Tibial artery (tissue), 4 donors: ENCODE results near the gene VIPR1.
A peak's percentile ranks its signal among the peaks of the same experiment; 100 is the strongest.

Source experiments
- DNase-seq, 2 donors: peaks; one replicate each; pipeline ENCODE4 v3.0.0-alpha.2; 2019
- H3K27ac ChIP-seq, 2 donors: fragments of 200-600 bp; sonication (generic) in 1 of 2; 1 replicate in 1 of 2; 2 replicates in 1 of 2; pipeline ENCODE4 v1.5.1; 2018 to 2019; ENCODE audit warnings: mild to moderate bottlenecking in 1 of 2
- H3K27me3 ChIP-seq, 2 donors: fragments of 200-600 bp; sonication (generic) in 1 of 2; one replicate each; pipeline versions ENCODE4 v1.5.1 to v1.6.0; 2016 to 2019
- H3K36me3 ChIP-seq, 3 donors: fragments of 200-600 bp; sonication (generic) in 2 of 3; one replicate each; pipeline ENCODE4 v1.5.1; 2016 to 2019; ENCODE audit warnings: mild to moderate bottlenecking in 2 of 3
- H3K4me1 ChIP-seq, 4 donors: fragments of 200-600 bp; sonication (generic) in 2 of 4; 1 replicate in 3 of 4; 2 replicates in 1 of 4; pipeline ENCODE4 v1.5.1; 2016 to 2019
- H3K4me3 ChIP-seq, 2 donors: fragments of 200-600 bp; sonication (generic) in 1 of 2; 1 replicate in 1 of 2; 2 replicates in 1 of 2; pipeline ENCODE4 v1.5.1; 2018 to 2019; ENCODE audit warnings: mild to moderate bottlenecking in 2 of 2
- H3K9me3 ChIP-seq, 3 donors: fragments of 200-600 bp; sonication (generic) in 1 of 3; one replicate each; pipeline ENCODE4 v1.5.1; 2016 to 2019
- CTCF ChIP-seq, 2 experiments: fragments of 200-600 bp in 1 of 2; fragments of 450-650 bp in 1 of 2; IDR thresholded peaks; one replicate each; pipeline ENCODE4 v1.5.1; 2017 to 2019; ENCODE audit warnings: antibody characterized with exemption in 2 of 2, mild to moderate bottlenecking in 1 of 2, moderate library complexity in 1 of 2
- intact Hi-C: fragments of 100-400 bp; cut with DNase I; formaldehyde crosslinking; loops from one replicate; pipeline ENCODE4 v1.15.0; 2023; ENCODE audit warnings: low total_unique reads

The VIPR1 gene

DNA sequence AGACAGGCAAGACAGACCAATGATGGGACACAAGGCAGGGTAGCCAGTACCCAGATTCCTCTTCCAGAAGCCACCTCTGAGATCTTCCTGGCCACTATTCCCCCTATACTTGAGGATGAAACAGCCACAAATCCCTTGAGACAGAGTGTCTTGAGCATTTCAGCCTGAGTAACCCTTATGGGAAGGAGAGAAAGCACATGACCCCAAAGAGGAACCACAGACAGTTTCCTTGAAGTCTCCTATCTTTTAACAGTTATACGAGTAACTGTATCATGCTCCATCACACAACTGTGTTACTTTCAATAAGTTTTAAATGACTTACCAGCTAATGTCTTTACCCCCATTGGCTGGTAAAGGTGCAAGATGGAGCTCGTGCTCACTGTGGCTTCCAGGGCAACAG, 9.3 kb downstream of the VIPR1 start:
- H3K36me3 ChIP-seq = no peaks in the 10 kb centered on the region
- no peak for TF ChIP-seq CTCF (IDR thresholded peaks at IDR 0.05)
- DNase-seq = no peak
- peaks cover 4 to 70% (median 56%) of the 10 kb centered on the region in 4 donors for H3K4me1 ChIP-seq
- no peaks in the 10 kb centered on the region for H3K9me3 ChIP-seq
- intact Hi-C loops = no loop called here
- H3K27ac ChIP-seq = peak overlapping the region; percentile 83 to 92
- H3K27me3 ChIP-seq = no peaks in the 10 kb centered on the region
- no peak overlapping the region for H3K4me3 ChIP-seq

DNA sequence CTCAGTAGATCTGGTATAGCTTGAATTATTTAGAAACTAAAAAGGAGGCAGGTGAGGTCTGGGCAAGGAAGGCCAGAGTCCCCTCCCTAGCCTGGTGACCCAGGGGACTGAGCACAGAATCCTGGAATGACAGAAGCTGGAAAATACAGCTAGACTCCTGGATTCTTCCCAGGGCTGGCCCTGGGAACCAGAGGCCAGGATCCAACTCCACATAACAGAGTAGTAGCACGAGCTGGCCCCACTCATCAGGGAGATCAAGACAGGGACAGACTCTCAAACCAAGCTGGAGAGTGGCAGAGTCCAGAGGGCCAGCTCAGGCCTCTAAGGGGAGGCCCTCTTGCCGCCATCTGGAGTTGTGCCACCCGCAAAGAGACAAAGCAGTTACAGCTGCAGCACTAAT, 10.7 kb downstream of the VIPR1 start:
- Histone ChIP-seq H3K36me3 (no peaks in the 10 kb centered on the region), H3K4me1 (peaks cover 4 to 78% (median 63%) of the 10 kb centered on the region in 4 donors), H3K4me3 (no peak overlapping the region), H3K9me3 (no peaks in the 10 kb centered on the region), H3K27ac (peak overlapping the region; percentile 83 to 92), H3K27me3 (no peaks in the 10 kb centered on the region)
- intact Hi-C loops = no loop called here
- DNase-seq = peak in 1 of 2 donors; percentile 81
- TF ChIP-seq CTCF (IDR thresholded peaks at IDR 0.05) = no peak

- H3K4me1 ChIP-seq = peaks cover 4 to 78% (median 62%) of the 10 kb centered on the region in 4 donors
- H3K36me3 ChIP-seq = no peaks in the 10 kb centered on the region
- intact Hi-C loops = no loop called here
- no peaks in the 10 kb centered on the region for H3K9me3 ChIP-seq
- no peaks in the 10 kb centered on the region for H3K27me3 ChIP-seq
- H3K27ac ChIP-seq = peak overlapping the region; percentile 83 to 92
- DNase-seq = no peak
- no peak for TF ChIP-seq CTCF (IDR thresholded peaks at IDR 0.05)
- H3K4me3 ChIP-seq = no peak overlapping the region
Observed at GRCh38 chr3:42513521-42513920, 11.1 kb downstream of the VIPR1 start.

DNA sequence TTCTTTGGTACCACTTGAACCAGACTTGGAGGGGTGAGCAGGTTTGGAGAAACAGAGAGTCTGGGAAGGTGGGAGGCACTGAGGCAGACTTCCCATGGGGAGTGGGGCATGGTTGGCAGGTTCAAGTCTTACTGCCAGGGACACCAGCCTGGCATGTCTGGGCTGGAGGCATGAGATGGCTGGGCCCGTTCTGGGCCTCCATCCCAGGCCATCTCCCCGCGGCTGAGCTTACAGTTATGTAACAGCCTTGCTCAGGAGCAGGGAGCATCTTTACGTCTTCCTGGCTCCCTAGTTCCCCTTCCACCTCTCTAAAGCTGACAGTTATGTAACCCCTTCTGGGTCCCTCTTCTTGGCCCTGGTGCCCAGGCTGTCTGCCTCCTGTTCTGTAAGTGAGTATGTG, 12.4 kb downstream of the VIPR1 start:
- no peak for TF ChIP-seq CTCF (IDR thresholded peaks at IDR 0.05)
- intact Hi-C loops = no loop called here
- Histone ChIP-seq H3K4me3 (no peak overlapping the region), H3K27me3 (no peaks in the 10 kb centered on the region), H3K27ac (peak overlapping the region; percentile 83 to 92), H3K36me3 (peaks cover 0 to 5% (median 0%) of the 10 kb centered on the region in 3 donors), H3K9me3 (no peaks in the 10 kb centered on the region), H3K4me1 (peaks cover 4 to 77% (median 61%) of the 10 kb centered on the region in 4 donors)
- no peak for DNase-seq

DNA sequence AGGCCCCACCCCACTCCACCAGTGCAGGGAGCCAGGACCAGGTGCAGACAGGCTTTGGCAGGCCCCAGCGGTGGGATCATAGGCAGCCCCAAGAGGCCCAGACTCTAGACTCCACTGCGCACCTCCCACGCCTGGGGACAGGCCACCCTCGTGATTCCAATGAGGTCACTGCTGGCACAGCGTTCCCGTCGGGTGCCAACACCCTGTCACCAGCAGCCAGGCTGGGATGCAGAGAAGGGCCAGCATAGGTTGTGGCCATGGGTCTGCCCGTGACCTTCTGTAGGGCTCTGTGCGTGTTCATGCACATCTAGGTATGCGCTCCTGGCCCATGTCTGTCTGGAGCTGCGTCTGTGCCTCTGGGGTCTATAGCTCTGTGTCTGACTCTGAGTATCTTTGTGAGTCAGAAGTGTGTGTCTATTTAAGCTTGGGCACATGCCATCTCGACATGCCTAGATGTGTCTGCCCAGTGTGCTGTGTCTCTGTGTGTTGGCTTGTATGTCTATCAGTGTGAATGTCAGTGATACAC, 13.0 kb downstream of the VIPR1 start:
- peaks cover 4 to 71% (median 58%) of the 10 kb centered on the region in 4 donors for H3K4me1 ChIP-seq
- H3K9me3 ChIP-seq = no peaks in the 10 kb centered on the region
- intact Hi-C loops = no loop called here
- no peak for TF ChIP-seq CTCF (IDR thresholded peaks at IDR 0.05)
- peak; percentile 72 to 94 for DNase-seq
- peak overlapping the region; percentile 83 to 92 for H3K27ac ChIP-seq
- no peaks in the 10 kb centered on the region for H3K27me3 ChIP-seq
- peaks cover 0 to 11% (median 0%) of the 10 kb centered on the region in 3 donors for H3K36me3 ChIP-seq
- H3K4me3 ChIP-seq = no peak overlapping the region

DNA sequence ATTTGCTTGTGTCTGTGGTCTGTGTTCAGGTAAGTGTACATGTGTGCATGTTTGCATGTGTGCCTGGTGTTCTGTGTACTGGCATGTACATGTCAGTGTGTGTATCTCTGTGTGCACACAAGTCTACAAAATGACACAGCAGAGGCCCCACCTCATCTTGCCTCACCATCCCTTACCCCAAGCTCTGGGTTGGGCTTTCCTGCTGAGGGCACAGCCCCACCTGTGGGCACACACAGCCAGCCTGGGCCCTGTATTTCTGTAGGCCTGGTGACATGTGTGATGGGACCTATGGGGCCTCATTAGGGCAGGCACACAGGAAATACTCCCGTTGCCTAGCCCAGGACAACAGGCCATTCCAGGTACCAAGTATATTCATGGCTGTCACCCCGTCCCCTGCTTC, 13.5 kb downstream of the VIPR1 start:
- Histone ChIP-seq H3K27ac (peak overlapping the region; percentile 83 to 92), H3K36me3 (peaks cover 0 to 16% (median 0%) of the 10 kb centered on the region in 3 donors), H3K4me3 (no peak overlapping the region), H3K4me1 (peaks cover 4 to 66% (median 54%) of the 10 kb centered on the region in 4 donors), H3K9me3 (no peaks in the 10 kb centered on the region), H3K27me3 (no peaks in the 10 kb centered on the region)
- TF ChIP-seq CTCF (IDR thresholded peaks at IDR 0.05) = no peak
- no peak for DNase-seq
- intact Hi-C loops = no loop called here
